C4-2B (cell line): ENCODE data around the gene MDC1.

Experiments used
- H3K27ac ChIP-seq: fragments of 450-650 bp; 2 replicates; pipeline ENCODE4 v1.5.1; 2017
- ZFX ChIP-seq: fragments of 450-650 bp; IDR thresholded peaks from 2 replicates; pipeline ENCODE4 v1.6.1; 2017
- TF ChIP-seq, protein P1 (sequence below): fragments of 450-650 bp; conservative IDR thresholded peaks from 2 replicates; pipeline ENCODE4 v1.5.1; 2017; ENCODE audit warnings: mild to moderate bottlenecking

Gene MDC1

DNA sequence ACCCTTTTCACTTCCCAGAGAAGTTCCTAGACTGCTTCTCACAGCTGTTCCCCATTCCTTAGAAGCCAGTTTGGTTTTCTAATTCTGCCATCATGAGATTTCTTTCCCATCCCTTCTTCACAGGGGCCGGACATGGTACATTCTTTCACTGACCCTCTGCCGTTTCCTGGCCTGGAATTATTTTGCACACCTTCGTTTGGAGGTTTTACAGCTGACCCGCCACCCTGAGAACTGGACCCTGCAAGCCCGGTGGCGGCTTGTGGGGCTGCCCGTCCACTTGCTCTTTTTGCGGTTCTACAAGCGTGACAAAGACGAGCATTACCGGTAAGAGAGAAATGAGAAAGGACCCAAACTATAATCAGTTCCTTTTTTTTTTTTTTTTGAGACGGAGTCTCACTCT is 65.9 kb downstream of the MDC1 start:
- no peak overlapping the region for H3K27ac ChIP-seq

More for the DNA sequence above, 65.9 kb downstream of the MDC1 start:
- no peak for TF ChIP-seq ZFX
- TF ChIP-seq, protein P1, sequence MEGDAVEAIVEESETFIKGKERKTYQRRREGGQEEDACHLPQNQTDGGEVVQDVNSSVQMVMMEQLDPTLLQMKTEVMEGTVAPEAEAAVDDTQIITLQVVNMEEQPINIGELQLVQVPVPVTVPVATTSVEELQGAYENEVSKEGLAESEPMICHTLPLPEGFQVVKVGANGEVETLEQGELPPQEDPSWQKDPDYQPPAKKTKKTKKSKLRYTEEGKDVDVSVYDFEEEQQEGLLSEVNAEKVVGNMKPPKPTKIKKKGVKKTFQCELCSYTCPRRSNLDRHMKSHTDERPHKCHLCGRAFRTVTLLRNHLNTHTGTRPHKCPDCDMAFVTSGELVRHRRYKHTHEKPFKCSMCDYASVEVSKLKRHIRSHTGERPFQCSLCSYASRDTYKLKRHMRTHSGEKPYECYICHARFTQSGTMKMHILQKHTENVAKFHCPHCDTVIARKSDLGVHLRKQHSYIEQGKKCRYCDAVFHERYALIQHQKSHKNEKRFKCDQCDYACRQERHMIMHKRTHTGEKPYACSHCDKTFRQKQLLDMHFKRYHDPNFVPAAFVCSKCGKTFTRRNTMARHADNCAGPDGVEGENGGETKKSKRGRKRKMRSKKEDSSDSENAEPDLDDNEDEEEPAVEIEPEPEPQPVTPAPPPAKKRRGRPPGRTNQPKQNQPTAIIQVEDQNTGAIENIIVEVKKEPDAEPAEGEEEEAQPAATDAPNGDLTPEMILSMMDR, result no peak
